Activated CD8-positive, alpha-beta memory T cell treated with anti-CD3 and anti-CD28 coated beads, Interleukin-2, amount 50 U/mL, for 1 hour (primary cell): ENCODE measurements around the gene CFAP97D2.
"Not testable (repeated sequence)": the region's sequence is repeated elsewhere in the genome, so short reads cannot be mapped to it uniquely, and the experiment has no call there.

Experiments
- DNase-seq: peaks from one replicate; pipeline ENCODE4 v3.0.0-alpha.2; 2020; ENCODE audit errors: extremely low read depth

Gene CFAP97D2

GRCh38 chr13:114234645-114235421 lies 55.8 kb downstream of the CFAP97D2 start, which contains the start of gene CDC16:
Gene CDC16 (plus strand): TSS chr13:114234897. CDS start chr13:114235085, 188 bp downstream.
- peak; percentile 81 for DNase-seq

GRCh38 chr13:114235697-114236096 lies 56.6 kb downstream of the CFAP97D2 start:
- DNase-seq, result no peak

GRCh38 chr13:114236227-114236626 lies 57.2 kb downstream of the CFAP97D2 start:
- DNase-seq, result no peak

- DNase-seq, result no peak
Observed at GRCh38 chr13:114237415-114238112, 58.5 kb downstream of the CFAP97D2 start.

GRCh38 chr13:114241918-114242317 lies 62.9 kb downstream of the CFAP97D2 start:
- DNase-seq, result no peak

GRCh38 chr13:114243971-114244370 lies 64.9 kb downstream of the CFAP97D2 start:
- DNase-seq, result no peak

- no peak for DNase-seq
Observed at GRCh38 chr13:114244637-114245036, 65.6 kb downstream of the CFAP97D2 start.

GRCh38 chr13:114248011-114248410 lies 69.0 kb downstream of the CFAP97D2 start:
- DNase-seq, result no peak

- DNase-seq, result no peak
Observed at GRCh38 chr13:114249077-114249476, 70.0 kb downstream of the CFAP97D2 start.

- not testable (repeated sequence) for DNase-seq
Observed at GRCh38 chr13:114251639-114252440, 72.8 kb downstream of the CFAP97D2 start.

GRCh38 chr13:114256547-114256946 lies 77.5 kb downstream of the CFAP97D2 start:
- DNase-seq, result no peak

- no peak for DNase-seq
Observed at GRCh38 chr13:114257014-114257413, 78.0 kb downstream of the CFAP97D2 start.

GRCh38 chr13:114258589-114258988 lies 79.5 kb downstream of the CFAP97D2 start:
- no peak for DNase-seq

- no peak for DNase-seq
Observed at GRCh38 chr13:114259374-114259773, 80.3 kb downstream of the CFAP97D2 start.

- DNase-seq, result no peak
Observed at GRCh38 chr13:114259974-114260373, 80.9 kb downstream of the CFAP97D2 start.

GRCh38 chr13:114260814-114261213 lies 81.8 kb downstream of the CFAP97D2 start:
- no peak for DNase-seq

- DNase-seq, result no peak
Observed at GRCh38 chr13:114261328-114261965, 82.4 kb downstream of the CFAP97D2 start.

GRCh38 chr13:114263578-114263977 lies 84.5 kb downstream of the CFAP97D2 start:
- DNase-seq, result no peak

- not testable (repeated sequence) for DNase-seq
Observed at GRCh38 chr13:114264313-114264712, 85.3 kb downstream of the CFAP97D2 start.

GRCh38 chr13:114264886-114265611 lies 86.0 kb downstream of the CFAP97D2 start:
- no peak for DNase-seq

- no peak for DNase-seq
Observed at GRCh38 chr13:114266241-114266640, 87.2 kb downstream of the CFAP97D2 start.
